Measurements from ENCODE around the gene GALNT2. TPM values are rescaled to one million over a fixed set of nuclear protein-coding genes. Genes with fewer than 3 reads are reported as not detected.
A peak's percentile ranks its signal among the peaks of the same experiment; 100 is the strongest.

GALNT2 gene
- total and polyA plus RNA-seq, 9 of the 15 experiments (the other 6 are each of a cell fraction or from before 2014, with no cell fraction given), result 1.6 to 106 (median 51.9) TPM

GRCh38 chr1:230327892-230328284 is 260.9 kb downstream of the GALNT2 start (continued):
- TF ChIP-seq CHAMP1 (IDR thresholded peaks at IDR 0.05) (no peak), GTF3C2 (IDR thresholded peaks at IDR 0.05; ENCODE audit: borderline replicate concordance, extremely low read depth, insufficient read length) (no peak), GABPA (tag; conservative IDR thresholded peaks at IDR 0.05; ENCODE audit: low read depth) (no peak; the same call in 1 of the 2 replicates), PTTG1 (tag; IDR thresholded peaks at IDR 0.05; ENCODE audit: low read depth) (no peak), L3MBTL2 (IDR thresholded peaks at IDR 0.05) (no peak), RB1 (IDR thresholded peaks at IDR 0.05; ENCODE audit: low read depth) (no peak), ELK1 (CRISPR knock-in tag; IDR thresholded peaks at IDR 0.05) (no peak), ELF1 (tag; IDR thresholded peaks at IDR 0.05) (no peak), ZNF707 (CRISPR knock-in tag; conservative IDR thresholded peaks at IDR 0.05) (no peak), FIP1L1 (IDR thresholded peaks at IDR 0.05; ENCODE audit: low read depth, low read length, poor library complexity, severe bottlenecking) (no peak), PBX2 (CRISPR knock-in tag; IDR thresholded peaks at IDR 0.05; ENCODE audit: low read depth) (no peak), PBX2 (tag; conservative IDR thresholded peaks at IDR 0.05; ENCODE audit: low read depth) (no peak), FOSL1 (tag; conservative IDR thresholded peaks at IDR 0.05) (peak; percentile 98), CXXC5 (CRISPR knock-in tag; IDR thresholded peaks at IDR 0.05) (no peak), KDM2B (CRISPR knock-in tag; IDR thresholded peaks at IDR 0.05) (no peak), ILF3 (IDR thresholded peaks at IDR 0.05; ENCODE audit: borderline replicate concordance) (no peak), BRD9 (IDR thresholded peaks at IDR 0.05; ENCODE audit: low read depth, partially characterized antibody) (no peak), TFAM (CRISPR knock-in tag; conservative IDR thresholded peaks at IDR 0.05) (no peak), TEAD1 (CRISPR knock-in tag; IDR thresholded peaks at IDR 0.05) (no peak), BHLHE40 (IDR thresholded peaks at IDR 0.05; ENCODE audit: low read length) (no peak), ESRRA (IDR thresholded peaks at IDR 0.05; ENCODE audit: borderline replicate concordance, low read depth) (no peak)

Data from K562 (cell line).